ENCODE results near the gene PET100.

The PET100 gene

DNA sequence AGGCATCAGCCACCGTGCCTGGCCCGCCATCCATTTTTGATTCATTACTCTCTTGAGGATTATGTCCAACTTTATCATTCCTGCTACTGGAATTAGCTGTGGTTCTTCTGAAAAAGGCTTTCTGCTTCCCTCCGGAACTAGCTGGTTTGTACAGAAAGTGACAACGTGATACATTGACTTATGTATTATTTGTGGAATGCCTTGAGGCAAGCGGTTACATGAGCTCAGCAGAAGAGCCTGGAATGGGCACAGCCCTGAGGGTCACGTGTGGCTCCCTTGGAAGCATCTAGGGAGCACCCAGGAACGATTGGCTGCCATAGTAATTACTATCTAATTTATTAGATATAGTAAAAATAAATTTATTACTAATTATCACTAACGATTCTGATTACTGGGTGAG is 24.8 kb downstream of the PET100 start:
- DNase-seq: no peak

DNA sequence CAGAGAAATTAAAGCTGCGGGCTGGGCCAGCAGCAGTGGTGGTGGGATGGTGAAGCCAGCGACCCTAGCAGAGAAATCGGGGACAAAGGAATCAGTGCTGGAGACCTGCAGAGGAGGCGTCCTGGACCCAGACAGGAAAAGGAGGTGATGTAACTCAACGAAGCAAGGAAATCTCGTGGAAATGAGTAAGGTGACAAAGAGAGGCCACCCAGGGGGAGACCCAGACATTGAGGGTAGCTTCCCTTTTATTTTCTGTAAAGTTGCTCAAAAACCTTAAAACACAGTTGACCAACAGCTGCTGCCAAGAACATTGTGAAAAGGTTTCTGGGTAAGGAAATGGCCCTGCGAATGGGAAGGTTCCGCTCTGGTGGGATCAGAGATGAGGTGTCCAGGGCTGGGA is 26.0 kb downstream of the PET100 start:
- no peak for DNase-seq

DNA sequence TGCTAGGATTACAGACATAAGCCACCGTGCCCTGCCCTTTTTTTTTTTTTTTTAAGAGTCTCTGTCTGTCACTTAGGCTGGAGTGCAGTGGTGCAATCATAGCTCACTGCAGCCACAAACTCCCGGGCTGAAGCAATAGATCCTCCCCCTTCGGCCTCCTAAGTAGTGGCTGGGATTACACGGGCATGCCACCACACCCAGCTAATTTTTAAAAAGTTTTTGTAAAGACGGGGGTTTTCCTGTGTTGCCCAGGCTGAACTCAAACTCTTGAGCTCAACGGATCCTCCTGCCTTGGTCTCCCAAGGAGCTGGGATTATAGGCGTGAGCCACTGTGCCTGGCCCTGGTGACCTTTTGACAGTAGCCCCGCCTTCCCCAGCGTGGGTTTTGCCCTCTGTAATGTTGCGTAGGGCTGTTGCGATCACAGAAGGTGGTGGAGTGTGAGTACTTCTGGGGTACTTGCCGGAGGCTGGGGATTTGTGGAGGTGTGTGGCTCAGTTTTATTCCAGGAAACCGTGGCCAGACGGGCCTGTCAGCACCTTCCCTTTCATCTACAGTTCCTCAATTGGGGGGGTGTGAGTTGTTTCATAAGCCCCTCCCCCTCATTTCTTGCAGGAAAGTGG is 27.6 kb downstream of the PET100 start:
- no peak for DNase-seq

DNA sequence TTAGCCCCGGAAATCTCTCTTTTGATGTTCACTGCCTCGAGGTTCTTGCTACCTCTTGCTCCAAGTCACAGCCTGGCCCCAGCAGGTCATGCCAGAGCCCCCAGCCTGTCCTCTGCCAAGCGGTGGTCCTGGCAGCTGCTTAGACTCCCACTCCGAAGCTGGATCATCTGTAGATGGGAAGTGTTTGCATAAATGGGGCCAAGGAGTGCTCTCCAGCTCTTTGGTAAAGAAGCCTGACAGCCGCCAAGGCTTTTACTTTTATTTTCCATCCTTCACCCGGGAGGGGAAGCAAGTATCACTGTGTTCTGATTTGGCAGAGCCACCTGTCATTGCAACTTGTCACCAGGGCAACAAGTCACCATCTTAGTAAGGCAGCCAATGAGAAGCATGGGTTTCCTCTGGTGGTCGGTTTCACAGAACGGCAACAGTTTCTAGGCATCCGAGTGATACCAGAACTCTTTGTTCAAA is 28.7 kb downstream of the PET100 start:
- peak; percentile 52 for DNase-seq

DNA sequence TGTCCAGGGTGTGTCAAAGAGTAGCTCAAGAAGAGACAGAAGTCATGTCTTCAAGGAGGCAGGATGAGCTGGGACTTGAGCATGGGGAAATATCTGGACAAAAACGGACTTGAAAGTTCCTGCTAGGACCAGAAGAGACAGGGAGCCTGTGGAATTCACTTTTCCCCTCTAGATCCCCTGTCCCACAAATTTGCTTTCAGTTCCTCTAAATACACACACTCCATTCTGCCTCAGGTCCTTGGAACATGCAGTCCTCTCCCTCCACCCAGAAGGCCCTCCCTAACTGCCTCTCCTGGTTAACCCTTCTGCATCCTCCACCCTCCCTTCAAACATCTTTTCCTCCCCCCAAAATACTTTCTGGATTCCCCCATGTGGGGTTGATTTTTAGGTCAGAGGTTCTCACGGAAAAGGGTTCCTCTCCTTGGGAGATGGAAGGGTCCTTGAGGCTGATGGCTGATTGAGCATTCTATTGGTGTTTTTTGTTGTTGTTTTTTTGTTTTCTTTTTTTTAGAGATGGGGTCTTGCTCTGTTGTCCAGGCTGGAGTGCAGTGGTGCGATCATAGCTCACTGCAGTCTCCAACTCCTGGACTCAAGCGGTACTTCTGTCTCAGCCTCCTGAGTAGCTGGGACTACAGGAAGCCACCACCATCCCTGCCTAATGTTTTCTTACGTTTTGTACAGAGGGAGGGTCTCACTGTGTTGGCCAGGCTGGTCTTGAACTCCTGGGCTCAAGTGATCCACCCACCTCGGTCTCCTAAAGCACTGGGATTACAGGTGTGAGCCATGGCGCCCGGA is 32.3 kb downstream of the PET100 start:
- no peak for DNase-seq

DNA sequence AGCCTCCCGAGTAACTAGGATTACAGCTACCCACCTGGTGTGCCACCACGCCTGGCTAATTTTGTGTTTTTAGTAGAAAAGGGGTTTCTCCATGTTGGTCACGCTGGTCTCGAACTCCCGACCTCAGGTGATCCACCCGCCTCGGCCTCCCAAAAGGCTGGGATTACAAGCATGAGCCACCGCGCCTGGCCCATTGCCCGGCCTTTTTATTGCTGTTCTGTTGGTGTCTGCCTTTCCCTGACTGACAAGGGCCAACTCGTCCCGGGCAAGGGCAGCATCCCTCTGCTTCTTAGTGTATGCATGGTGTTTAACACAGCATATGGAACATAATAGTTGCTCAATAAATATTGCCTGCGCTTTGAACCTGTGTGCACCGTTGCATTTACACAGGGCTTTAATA is 33.1 kb downstream of the PET100 start:
- DNase-seq: no peak

DNA sequence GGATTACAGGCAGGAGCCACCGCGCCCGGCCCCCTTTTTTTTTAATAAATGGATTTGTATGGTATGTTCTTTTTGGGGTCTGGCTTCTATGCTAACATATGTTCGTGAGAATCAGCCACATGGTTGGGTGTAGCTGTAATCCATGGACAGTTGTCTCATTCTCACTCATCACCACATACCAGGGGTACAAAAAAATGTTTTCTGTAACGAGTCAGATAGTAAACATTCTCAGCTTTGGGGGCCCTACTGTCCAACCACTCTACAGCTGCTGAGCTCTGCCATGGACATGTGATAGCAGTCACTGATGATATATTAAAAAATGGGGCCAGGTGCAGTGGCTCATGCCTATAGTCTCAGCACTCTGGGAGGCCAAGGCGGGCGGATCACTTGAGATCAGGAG is 34.1 kb downstream of the PET100 start:
- DNase-seq: no peak

DNA sequence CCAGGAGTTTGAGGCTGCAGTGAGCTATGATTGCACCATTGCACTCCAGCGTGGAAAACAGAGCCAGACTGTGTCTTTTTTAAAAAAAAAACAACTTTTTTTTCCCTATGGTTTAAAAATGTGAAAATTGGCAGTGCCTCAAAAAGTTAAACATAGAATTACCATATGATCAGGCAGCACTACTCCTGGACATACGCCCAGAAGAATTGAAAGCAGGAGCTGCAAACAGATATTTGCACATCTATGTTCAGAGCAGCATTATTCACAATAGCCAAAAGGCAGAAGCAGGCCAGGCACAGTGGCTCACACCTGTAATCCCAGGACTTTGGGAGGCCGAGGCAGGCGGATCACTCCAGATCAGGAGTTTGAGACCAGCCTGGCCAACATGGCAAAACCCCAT is 35.5 kb downstream of the PET100 start:
- no peak for DNase-seq

DNA sequence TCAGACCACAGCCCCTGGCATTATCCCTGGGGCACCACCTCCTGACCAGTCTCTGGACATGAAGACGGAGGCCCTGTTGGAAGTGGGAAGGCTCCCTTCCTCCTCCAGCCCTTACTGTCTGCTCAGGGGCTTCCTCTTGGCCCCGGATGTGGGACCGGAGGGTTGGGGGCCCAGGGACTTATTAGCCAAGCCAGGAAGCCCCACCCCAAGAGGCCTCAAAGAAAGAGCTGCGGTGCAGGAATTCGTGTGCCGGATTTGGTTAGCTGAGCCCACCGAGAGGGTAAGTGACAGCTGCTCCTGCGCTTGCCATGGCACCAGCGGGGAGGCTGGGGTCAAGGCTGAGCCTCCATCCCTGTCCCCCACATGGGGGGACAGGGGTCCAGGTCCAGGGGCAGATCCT is 39.2 kb downstream of the PET100 start, which contains the start of gene RETN:
Gene RETN (plus strand): TSS at position 208 of the 400 bp plus-strand sequence. CDS start 278 bp downstream, outside the sequence.
- DNase-seq: no peak

DNA sequence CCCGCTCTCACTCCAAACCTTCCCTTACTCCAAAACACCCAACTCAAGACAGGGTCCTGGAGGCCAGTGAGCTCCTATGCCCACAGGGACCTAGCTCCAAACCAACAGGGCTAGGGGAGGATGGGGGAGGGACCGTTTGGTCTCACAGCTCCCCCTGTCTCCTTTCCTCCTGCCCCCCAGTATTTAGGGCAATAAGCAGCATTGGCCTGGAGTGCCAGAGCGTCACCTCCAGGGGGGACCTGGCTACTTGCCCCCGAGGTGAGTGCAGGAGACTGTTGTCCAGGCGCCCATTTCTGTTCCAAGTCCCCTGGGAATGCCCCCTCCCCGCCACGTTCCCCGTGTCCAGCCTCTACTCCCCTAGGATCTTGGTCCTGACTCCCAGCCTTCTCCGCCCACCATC is 40.0 kb downstream of the PET100 start:
- no peak for DNase-seq

DNA sequence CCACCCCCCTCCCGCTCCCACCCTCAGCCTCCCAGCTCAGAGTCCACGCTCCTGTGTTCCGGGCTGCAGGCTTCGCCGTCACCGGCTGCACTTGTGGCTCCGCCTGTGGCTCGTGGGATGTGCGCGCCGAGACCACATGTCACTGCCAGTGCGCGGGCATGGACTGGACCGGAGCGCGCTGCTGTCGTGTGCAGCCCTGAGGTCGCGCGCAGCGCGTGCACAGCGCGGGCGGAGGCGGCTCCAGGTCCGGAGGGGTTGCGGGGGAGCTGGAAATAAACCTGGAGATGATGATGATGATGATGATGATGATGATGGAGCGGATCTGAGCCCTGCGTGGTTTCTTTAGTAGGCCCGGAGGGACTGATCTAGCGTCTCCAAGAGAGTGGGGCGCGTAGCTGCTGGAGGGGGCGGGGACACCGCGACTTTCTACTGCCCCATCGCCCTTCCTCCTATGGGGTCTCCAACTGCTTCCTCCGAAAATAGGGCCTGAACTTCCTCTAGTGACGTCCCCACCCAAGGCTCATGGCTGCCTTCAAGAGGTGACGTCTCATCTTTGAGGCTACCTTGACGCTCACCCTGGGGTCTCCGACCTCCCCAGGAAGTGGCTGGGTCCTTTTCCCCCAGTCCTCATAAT is 40.7 kb downstream of the PET100 start:
- no peak for DNase-seq

DNA sequence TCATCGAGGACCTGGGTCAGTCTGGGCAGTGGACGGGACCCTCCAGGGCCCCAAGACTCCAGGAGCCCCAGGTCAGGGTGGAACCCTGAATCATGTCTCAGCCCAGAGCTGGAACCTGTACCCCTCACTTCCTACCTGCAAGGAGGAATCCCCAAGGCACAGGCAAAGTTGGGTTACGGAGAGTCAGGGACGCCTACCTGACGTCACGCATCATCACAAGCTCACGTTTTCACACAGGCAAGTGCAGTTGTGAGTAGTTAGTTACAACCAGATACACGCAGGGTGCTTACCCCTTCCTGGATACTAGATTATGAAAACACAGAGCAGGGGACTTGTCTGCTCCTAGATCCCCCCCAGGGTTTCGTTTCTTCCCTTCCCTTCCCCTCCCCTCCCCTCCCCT is 41.2 kb downstream of the PET100 start:
- DNase-seq: no peak

DNA sequence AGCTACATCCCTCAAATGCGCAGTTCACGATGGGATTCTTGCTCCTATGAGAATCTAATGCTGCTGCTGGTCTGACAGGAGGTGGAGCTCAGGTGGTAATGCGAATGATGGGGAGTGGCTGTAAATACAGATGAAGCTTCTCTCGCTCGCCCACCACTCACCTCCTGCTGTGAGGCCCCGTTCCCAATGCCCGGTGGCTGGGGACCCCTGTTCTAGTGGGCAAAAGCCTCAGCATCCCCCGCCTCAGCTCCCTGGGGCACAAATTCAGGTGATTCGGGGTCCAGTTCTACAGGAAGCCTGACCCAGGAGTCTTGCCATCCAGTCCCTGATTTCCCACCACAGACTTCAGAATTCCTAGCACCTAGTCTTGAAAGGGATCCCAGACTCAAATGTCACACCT is 42.9 kb downstream of the PET100 start:
- DNase-seq: no peak

DNA sequence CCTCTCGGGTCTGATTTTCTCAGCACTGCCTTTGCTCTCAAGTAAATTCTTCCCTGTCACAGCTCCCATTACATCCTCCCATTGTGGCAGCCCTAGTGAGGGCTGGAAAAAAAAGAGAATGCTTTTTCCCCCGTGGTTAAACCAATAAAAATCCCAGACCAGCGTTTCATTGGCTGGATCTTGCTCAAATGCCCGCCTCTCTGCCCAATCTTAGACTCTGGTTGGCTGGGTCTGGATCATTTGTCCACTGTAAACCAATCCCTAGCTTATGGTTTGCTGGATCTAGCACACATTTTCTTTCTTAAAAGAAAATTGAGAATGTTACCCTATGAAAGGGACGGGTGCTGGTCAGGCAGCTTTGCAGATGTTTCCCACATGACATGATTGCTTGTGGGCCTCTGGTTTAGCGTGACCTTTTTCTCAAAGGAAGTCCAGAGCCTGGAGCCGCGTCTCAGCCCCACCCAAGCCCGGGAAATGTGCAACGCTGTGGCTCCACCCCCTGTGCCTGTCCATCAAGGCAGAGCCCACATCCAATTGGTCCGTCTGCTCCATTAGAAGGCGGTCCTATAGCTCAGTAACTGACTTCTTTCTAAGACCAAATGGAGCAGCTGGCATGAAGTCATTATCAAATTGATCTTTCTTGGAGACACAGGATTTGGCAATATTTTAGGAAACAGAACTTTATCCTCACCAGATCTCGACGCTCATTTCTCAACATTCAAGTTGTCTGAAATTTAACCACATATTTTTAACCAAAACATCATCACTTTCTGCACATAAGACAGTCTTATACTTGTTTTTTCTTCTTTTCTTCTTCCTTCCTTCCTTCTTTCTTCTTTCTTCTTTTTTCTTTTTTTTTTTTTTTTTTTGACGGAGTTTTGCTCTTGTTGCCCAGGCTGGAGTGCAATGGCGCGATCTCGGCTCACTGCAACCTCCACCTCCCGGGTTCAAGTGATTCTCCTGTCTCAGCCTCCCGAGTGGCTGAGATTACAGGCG is 44.7 kb downstream of the PET100 start:
- peak; percentile 40 for DNase-seq

DNA sequence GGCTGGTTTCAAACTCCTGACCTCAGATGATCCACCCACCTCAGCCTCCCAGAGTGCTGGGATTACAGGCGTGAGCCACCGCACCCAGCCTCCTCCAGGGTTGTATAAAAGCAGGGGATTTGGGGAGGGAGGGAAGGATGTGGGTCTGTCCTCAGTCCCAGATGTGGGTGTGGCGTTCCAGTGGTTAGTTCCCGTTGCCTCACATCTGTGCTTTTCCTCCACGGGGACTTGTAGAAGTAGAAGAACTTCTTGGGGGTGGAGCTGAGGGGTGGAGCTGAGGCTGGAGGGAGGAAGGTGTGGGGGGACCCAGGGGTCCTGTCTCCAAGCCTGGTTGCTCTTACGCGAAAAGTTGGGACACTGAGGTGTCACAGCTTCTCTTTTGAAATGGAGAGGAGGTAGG is 46.8 kb downstream of the PET100 start:
- DNase-seq: no peak

DNA sequence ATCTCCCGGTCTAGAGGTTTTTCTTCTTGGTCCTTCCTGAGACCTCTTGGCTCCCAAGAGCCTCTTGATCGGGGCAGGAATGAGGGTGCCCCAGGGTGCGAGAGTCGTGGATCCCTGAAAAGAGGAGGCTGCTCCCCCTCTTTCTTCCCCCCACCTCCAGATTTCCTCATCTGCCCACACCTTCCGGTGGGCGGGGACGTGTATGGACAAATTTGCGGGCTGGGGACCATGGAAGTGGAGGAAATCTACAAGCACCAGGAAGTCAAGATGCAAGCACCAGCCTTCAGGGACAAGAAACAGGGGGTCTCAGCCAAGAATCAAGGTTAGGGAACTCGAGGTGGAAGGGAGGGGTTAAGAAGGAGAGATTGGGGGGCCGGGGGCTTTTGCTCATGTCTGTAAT is 47.3 kb downstream of the PET100 start, which contains the start of gene MCEMP1:
Gene MCEMP1 (plus strand): TSS at position 237 of the 400 bp plus-strand sequence. CDS start 31 bp downstream, at position 268.
- no peak for DNase-seq

DNA sequence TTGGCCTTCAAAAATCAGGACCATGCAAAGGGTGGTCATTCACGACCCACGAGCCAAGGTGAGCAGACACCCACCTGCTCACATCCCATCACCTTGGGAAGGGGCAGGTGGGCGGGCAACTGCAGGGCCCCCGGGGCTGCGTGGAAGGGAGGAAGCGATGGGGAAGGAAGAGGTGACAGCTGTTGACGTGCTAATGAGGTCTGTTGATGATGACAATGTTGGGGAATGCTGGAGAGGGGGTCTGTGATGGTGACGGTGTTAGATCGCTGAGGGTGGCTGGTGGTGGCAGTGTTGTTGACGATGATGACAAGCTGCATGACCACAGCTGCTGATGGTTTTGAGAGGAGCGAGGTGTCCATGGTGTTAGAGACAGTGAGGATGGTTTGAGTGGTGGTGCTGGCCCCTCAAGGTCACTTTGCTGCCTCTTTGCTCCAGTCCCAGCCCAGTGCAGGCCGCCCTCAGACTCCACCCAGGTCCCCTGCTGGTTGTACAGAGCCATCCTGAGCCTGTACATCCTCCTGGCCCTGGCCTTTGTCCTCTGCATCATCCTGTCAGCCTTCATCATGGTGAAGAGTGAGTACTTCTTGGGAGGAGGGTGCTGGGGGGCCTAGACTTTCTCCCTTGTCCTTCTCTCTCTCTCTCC is 48.2 kb downstream of the PET100 start:
- DNase-seq: no peak

DNA sequence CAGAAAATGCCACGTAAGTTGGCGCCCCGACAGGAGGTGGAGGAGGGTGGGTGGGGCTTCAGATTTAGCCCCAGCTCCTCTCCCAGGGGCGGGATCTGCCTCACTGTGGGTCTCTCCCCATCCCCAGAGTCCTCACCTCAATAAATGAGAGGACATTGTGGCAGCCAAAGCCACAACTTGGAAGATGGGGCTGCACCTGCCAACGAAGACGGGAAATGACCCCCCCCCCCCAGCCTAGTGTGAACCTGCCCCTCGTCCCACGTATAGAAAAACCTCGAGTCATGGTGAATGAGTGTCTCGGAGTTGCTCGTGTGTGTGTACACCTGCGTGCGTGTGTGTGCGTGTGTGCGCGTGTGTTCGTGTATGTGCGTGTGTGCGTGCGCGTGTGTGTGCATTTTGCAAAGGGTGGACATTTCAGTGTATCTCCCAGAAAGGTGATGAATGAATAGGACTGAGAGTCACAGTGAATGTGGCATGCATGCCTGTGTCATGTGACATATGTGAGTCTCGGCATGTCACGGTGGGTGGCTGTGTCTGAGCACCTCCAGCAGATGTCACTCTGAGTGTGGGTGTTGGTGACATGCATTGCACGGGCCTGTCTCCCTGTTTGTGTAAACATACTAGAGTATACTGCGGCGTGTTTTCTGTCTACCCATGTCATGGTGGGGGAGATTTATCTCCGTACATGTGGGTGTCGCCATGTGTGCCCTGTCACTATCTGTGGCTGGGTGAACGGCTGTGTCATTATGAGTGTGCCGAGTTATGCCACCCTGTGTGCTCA is 49.6 kb downstream of the PET100 start:
- DNase-seq: no peak

DNA sequence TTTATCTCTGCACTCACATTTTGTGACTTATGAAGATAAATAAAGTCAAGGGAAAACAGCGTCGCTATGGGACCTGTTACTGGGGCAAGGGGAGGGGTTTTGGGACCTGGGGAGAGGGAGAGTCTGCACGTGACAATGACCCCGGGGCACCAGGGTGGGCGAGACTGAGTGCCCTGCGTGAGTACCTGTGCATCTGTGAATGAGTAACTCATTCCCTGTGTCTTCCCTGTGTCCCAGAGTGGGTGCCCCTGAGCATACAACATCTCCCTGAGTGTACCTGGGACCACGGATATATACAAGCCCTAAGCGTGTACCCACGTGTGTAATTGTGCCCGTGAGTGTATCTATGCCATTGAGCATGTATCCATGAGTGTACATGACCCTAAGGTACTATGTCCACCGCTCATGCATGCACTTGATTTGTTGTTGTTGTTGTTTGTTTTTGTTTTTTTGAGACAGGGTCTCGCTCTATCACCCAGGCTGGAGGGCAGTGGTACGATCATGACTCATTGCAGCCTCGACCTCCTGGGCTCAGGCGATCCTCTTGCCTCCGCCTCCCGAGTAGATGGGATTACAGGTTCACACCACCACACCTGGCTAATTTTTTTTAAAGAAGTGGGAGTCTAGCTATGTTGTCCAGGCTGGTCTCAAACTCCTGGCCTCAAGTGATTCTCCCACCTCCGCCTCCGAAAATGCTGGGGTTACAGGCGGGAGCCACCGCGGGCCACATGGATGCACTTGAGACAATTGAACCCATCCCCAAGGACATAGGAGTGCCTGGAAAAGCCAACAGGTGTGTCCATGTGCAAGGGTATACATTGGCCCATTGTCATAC is 50.4 kb downstream of the PET100 start:
- DNase-seq: no peak

DNA sequence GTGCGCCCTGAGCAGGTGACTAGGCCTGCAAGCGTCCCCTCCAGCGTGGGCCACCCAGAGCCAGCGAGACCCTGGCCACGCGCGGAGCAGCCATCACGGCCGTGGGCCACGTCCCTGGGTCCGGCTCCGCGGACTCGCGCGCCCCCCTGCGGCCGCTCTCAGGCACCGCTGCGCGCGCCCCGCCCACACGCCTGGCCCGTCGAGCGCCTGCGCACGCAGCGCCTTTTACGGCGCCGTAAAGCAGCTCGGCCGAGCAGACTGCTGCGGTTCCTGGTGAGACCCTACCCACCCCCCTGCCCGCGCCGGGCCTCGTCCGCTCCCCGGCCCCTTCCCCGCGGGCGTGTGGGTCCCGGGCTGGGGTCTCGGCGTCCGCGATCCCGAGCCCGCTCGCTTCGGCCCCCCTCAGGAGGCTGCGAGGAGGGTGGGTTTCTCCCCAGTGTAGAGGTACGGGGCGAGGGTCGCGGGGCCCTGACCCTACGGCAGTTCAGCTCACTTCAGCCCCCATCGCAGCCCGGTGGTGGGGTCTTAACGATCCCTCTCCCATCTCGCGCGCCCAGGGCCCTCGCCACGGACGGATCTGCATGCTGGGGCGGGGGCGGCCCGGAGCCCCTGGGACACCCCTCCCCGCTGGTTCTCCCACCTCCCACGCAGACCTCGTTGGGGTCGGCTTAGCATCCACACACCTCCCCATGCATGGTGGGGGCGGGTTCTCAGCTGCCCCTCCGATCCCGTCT is 51.2 kb downstream of the PET100 start, which contains the start of gene TRAPPC5:
Gene TRAPPC5 (plus strand): TSS at position 228 of the 734 bp plus-strand sequence. CDS start 1,421 bp downstream, outside the sequence.
- DNase-seq: peak; percentile 77

Data from NCI-H1436 (cell line).